MM.1S (cell line): ENCODE data around the gene DIO3.
"Not testable (repeated sequence)": the region's sequence is repeated elsewhere in the genome, so short reads cannot be mapped to it uniquely, and the experiment has no call there.

ENCODE experiments used
- DNase-seq: peaks from one replicate; pipeline ENCODE4 v3.0.0-alpha.2; 2015
- H2AFZ ChIP-seq: fragments of 300-600 bp; sonication (generic); 2 replicates; pipeline ENCODE4 v1.6.0; 2016; ENCODE audit warnings: antibody characterized with exemption, low read length
- H3F3A ChIP-seq: fragments of 300-600 bp; sonication (generic); 2 replicates; pipeline ENCODE4 v1.6.1; 2016; ENCODE audit warnings: mild to moderate bottlenecking, antibody characterized with exemption, low read length, moderate library complexity, mixed read lengths; ENCODE audit not compliant: insufficient read depth
- H3K27ac ChIP-seq: fragments of 300-600 bp; sonication (generic); 2 replicates; pipeline ENCODE4 v1.5.1; 2016; ENCODE audit warnings: mild to moderate bottlenecking, low read length
- H3K27me3 ChIP-seq: fragments of 300-600 bp; sonication (generic); replicated peaks from 2 replicates; pipeline ENCODE4 v1.6.0; 2016; ENCODE audit warnings: low read length; ENCODE audit not compliant: insufficient read depth
- H3K36me3 ChIP-seq: fragments of 300-600 bp; sonication (generic); replicated peaks from 2 replicates; pipeline ENCODE4 v1.6.1; 2016; ENCODE audit warnings: mild to moderate bottlenecking, low read length, mixed read lengths; ENCODE audit not compliant: insufficient read depth
- H3K4me1 ChIP-seq: fragments of 300-600 bp; sonication (generic); 2 replicates; pipeline ENCODE4 v1.6.1; 2016; ENCODE audit warnings: low read length, mixed read lengths
- H3K4me2 ChIP-seq: fragments of 300-600 bp; sonication (generic); 2 replicates; pipeline ENCODE4 v1.6.0; 2016; ENCODE audit warnings: low read depth, low read length
- H3K4me3 ChIP-seq: fragments of 300-600 bp; sonication (generic); 2 replicates; pipeline ENCODE4 v1.5.1; 2016; ENCODE audit warnings: low read length, mixed read lengths
- H3K79me2 ChIP-seq: fragments of 300-600 bp; sonication (generic); 2 replicates; pipeline ENCODE4 v1.6.1; 2016; ENCODE audit warnings: mixed run types, low read length, mixed read lengths
- H3K9ac ChIP-seq: fragments of 300-600 bp; sonication (generic); 2 replicates; pipeline ENCODE4 v1.6.1; 2016; ENCODE audit warnings: low read length, mixed read lengths
- H3K9me2 ChIP-seq: fragments of 300-600 bp; sonication (generic); replicated peaks from 2 replicates; pipeline ENCODE4 v1.6.1; 2016; ENCODE audit warnings: mild to moderate bottlenecking, low read length, mixed read lengths; ENCODE audit not compliant: insufficient read depth
- H3K9me3 ChIP-seq: fragments of 300-600 bp; sonication (generic); replicated peaks from 2 replicates; pipeline ENCODE4 v1.6.1; 2016; ENCODE audit warnings: mild to moderate bottlenecking, low read length, mixed read lengths; ENCODE audit not compliant: insufficient read depth
- H4K20me1 ChIP-seq: fragments of 300-600 bp; sonication (generic); 2 replicates; pipeline ENCODE4 v1.6.1; 2016; ENCODE audit warnings: mild to moderate bottlenecking, low read length, moderate library complexity, mixed read lengths; ENCODE audit not compliant: insufficient read depth
- CTCF ChIP-seq: fragments of 300-600 bp; sonication (generic); IDR thresholded peaks from 2 replicates; pipeline ENCODE4 v1.5.1; 2016; ENCODE audit warnings: antibody characterized with exemption, low read length, mixed read lengths
- EZH2 ChIP-seq: fragments of 300-600 bp; sonication (generic); optimal IDR thresholded peaks from 2 replicates; pipeline ENCODE3; 2017; ENCODE audit warnings: low read depth, mild to moderate bottlenecking, antibody characterized with exemption, low read length, mixed read lengths
- EZH2phosphoT487 ChIP-seq: fragments of 300-600 bp; sonication (generic); IDR thresholded peaks from 2 replicates; pipeline ENCODE4 v1.6.1; 2018; ENCODE audit warnings: antibody characterized with exemption, low read length

The DIO3 gene

GRCh38 chr14:101564819-101565698 is 3.8 kb downstream of the DIO3 start:
- TF ChIP-seq EZH2phosphoT487 = no peak
- no peak for TF ChIP-seq CTCF
- no peak for TF ChIP-seq EZH2
- no peak overlapping the region for H2AFZ ChIP-seq
- H3K27ac ChIP-seq = no peak overlapping the region
- no peak overlapping the region for H3K4me3 ChIP-seq
- no peak overlapping the region for H3K9ac ChIP-seq
- H3K9me3 ChIP-seq = no peaks in the 10 kb centered on the region
- DNase-seq = no peak
- H4K20me1 ChIP-seq = no peaks in the 10 kb centered on the region
- H3F3A ChIP-seq = no peaks in the 10 kb centered on the region
- no peak overlapping the region for H3K4me2 ChIP-seq
- peaks cover 31% of the 10 kb centered on the region for H3K27me3 ChIP-seq
- no peaks in the 10 kb centered on the region for H3K4me1 ChIP-seq
- H3K9me2 ChIP-seq = no peaks in the 10 kb centered on the region
- H3K36me3 ChIP-seq = no peaks in the 10 kb centered on the region
- no peaks in the 10 kb centered on the region for H3K79me2 ChIP-seq

GRCh38 chr14:101567252-101567651 is 6.0 kb downstream of the DIO3 start:
- Histone ChIP-seq H3K27ac (no peak overlapping the region), H3K79me2 (no peaks in the 10 kb centered on the region), H3K4me1 (no peaks in the 10 kb centered on the region), H4K20me1 (no peaks in the 10 kb centered on the region), H2AFZ (no peak overlapping the region), H3K9ac (no peak overlapping the region), H3F3A (no peaks in the 10 kb centered on the region), H3K27me3 (peaks cover 31% of the 10 kb centered on the region), H3K9me3 (no peaks in the 10 kb centered on the region), H3K36me3 (no peaks in the 10 kb centered on the region), H3K9me2 (no peaks in the 10 kb centered on the region), H3K4me3 (no peak overlapping the region), H3K4me2 (no peak overlapping the region)
- DNase-seq = no peak
- TF ChIP-seq CTCF (no peak), EZH2phosphoT487 (no peak), EZH2 (no peak)

- Histone ChIP-seq H2AFZ (no peak overlapping the region), H3K4me3 (no peak overlapping the region), H3F3A (no peaks in the 10 kb centered on the region), H3K4me2 (no peak overlapping the region), H3K27ac (no peak overlapping the region), H3K9ac (no peak overlapping the region), H3K79me2 (no peaks in the 10 kb centered on the region), H3K9me2 (no peaks in the 10 kb centered on the region), H3K36me3 (no peaks in the 10 kb centered on the region), H3K27me3 (peaks cover 13% of the 10 kb centered on the region), H4K20me1 (no peaks in the 10 kb centered on the region), H3K9me3 (no peaks in the 10 kb centered on the region), H3K4me1 (no peaks in the 10 kb centered on the region)
- TF ChIP-seq EZH2phosphoT487 (no peak), CTCF (no peak), EZH2 (no peak)
- DNase-seq = no peak
These were observed 9.7 kb downstream of the DIO3 start for GRCh38 chr14:101571004-101571403.

GRCh38 chr14:101572526-101572925 is 11.2 kb downstream of the DIO3 start:
- DNase-seq, H3K27me3 ChIP-seq: not testable (repeated sequence)

More at GRCh38 chr14:101572526-101572925, 11.2 kb downstream of the DIO3 start:
- not testable (repeated sequence) for H4K20me1 ChIP-seq, H3K36me3 ChIP-seq, H3K9me3 ChIP-seq, H3K27ac ChIP-seq, H3K9ac ChIP-seq, H3K4me1 ChIP-seq, H3K4me3 ChIP-seq, H3K9me2 ChIP-seq, H3F3A ChIP-seq, H2AFZ ChIP-seq, H3K4me2 ChIP-seq, H3K79me2 ChIP-seq
